Activated gamma-delta T cell treated with anti-CD3 and anti-CD28 coated beads, Interleukin-2, amount 50 U/mL, for 16 hours (primary cell): ENCODE data around the gene SRGAP2C.
"Not testable (repeated sequence)": the region's sequence is repeated elsewhere in the genome, so short reads cannot be mapped to it uniquely, and the experiment has no call there.

Experiments used
- DNase-seq: peaks from one replicate; pipeline ENCODE4 v3.0.0-alpha.2; 2020; ENCODE audit warnings: low read depth

SRGAP2C gene

GRCh38 chr1:121227544-121228330 is 43.0 kb downstream of the SRGAP2C start:
- not testable (repeated sequence) for DNase-seq

GRCh38 chr1:121230636-121231035 is 45.9 kb downstream of the SRGAP2C start:
- not testable (repeated sequence) for DNase-seq

- DNase-seq, result not testable (repeated sequence)
Observed at GRCh38 chr1:121232445-121233125, 47.8 kb downstream of the SRGAP2C start.

GRCh38 chr1:121234090-121234759 is 49.5 kb downstream of the SRGAP2C start:
- not testable (repeated sequence) for DNase-seq

- not testable (repeated sequence) for DNase-seq
Observed at GRCh38 chr1:121238384-121238783, 53.6 kb downstream of the SRGAP2C start.

- DNase-seq, result not testable (repeated sequence)
Observed at GRCh38 chr1:121243913-121244312, 59.1 kb downstream of the SRGAP2C start.

GRCh38 chr1:121246399-121246798 is 61.6 kb downstream of the SRGAP2C start:
- DNase-seq, result not testable (repeated sequence)

GRCh38 chr1:121252656-121253055 is 67.9 kb downstream of the SRGAP2C start:
- not testable (repeated sequence) for DNase-seq

GRCh38 chr1:121254618-121255017 is 69.8 kb downstream of the SRGAP2C start:
- not testable (repeated sequence) for DNase-seq

- not testable (repeated sequence) for DNase-seq
Observed at GRCh38 chr1:121257632-121258031, 72.9 kb downstream of the SRGAP2C start.

- DNase-seq, result not testable (repeated sequence)
Observed at GRCh38 chr1:121258134-121258533, 73.4 kb downstream of the SRGAP2C start.

GRCh38 chr1:121260205-121260604 is 75.4 kb downstream of the SRGAP2C start:
- not testable (repeated sequence) for DNase-seq

- not testable (repeated sequence) for DNase-seq
Observed at GRCh38 chr1:121262163-121262562, 77.4 kb downstream of the SRGAP2C start.

GRCh38 chr1:121263789-121264244 is 79.0 kb downstream of the SRGAP2C start:
- DNase-seq, result not testable (repeated sequence)

- not testable (repeated sequence) for DNase-seq
Observed at GRCh38 chr1:121267072-121267471, 82.3 kb downstream of the SRGAP2C start.

GRCh38 chr1:121269309-121269708 is 84.5 kb downstream of the SRGAP2C start:
- DNase-seq, result not testable (repeated sequence)

GRCh38 chr1:121269973-121270372 is 85.2 kb downstream of the SRGAP2C start:
- not testable (repeated sequence) for DNase-seq

GRCh38 chr1:121271143-121271715 is 86.5 kb downstream of the SRGAP2C start:
- not testable (repeated sequence) for DNase-seq

GRCh38 chr1:121275435-121275834 is 90.7 kb downstream of the SRGAP2C start:
- not testable (repeated sequence) for DNase-seq

- DNase-seq, result not testable (repeated sequence)
Observed at GRCh38 chr1:121278202-121278601, 93.4 kb downstream of the SRGAP2C start.

- not testable (repeated sequence) for DNase-seq
Observed at GRCh38 chr1:121278777-121279547, 94.2 kb downstream of the SRGAP2C start.
